Left ventricle myocardium superior (tissue), 1 donor: ENCODE data around the gene GNE. TPM values are rescaled to one million over a fixed set of nuclear protein-coding genes. Genes with fewer than 3 reads are reported as not detected.
"Not testable (repeated sequence)": the region's sequence is repeated elsewhere in the genome, so short reads cannot be mapped to it uniquely, and the experiment has no call there.

Experiments
- ATAC-seq: fragments of 200-7000 bp; cut with Tn5 transposase; one replicate; pipeline ENCODE4 v1.9.1; 2020; ENCODE audit warnings: mild to moderate bottlenecking, moderate library complexity
- DNase-seq: peaks from one replicate; pipeline ENCODE4 v3.0.0-alpha.2; 2020
- intact Hi-C: fragments of 100-400 bp; cut with micrococcal nuclease; formaldehyde crosslinking; loops from one replicate; pipeline ENCODE4 v1.11.0; 2022
- total RNA-seq: library from RNA; stranded (reverse); fragmentation: NEBNext Ultra II Directional; extraction: Animal tissue kit (Norgen Biotek cat#: 25700); gene quantifications from one replicate; pipeline ENCODE4 v1.2.1, GENCODE V29; 2021
- donor health status: DM: no; HTN: yes; CAD: no; lungs with severe emphysema.

The GNE gene
- total RNA-seq, 1 donor from 2014 or later: 12.3 TPM

DNA sequence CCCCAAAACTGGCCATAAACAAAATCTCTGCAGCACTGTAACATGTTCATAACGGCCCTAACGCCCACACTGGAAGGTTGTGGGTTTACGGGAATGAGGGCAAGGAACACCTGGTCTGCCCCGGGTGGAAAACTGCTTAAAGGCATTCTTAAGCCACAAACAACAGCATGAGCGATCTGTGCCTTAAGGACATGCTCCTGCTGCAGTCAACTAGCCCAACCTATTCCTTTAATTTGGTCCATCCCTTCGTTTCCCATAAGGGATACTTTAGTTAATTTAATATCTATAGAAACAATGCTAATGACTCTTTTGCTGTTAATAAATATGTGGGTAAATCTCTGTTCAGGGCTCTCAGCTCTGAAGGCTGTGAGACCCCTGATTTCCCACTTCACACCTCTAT, 78.0 kb downstream of the GNE start:
- ATAC-seq, intact Hi-C loops, DNase-seq: not testable (repeated sequence)

DNA sequence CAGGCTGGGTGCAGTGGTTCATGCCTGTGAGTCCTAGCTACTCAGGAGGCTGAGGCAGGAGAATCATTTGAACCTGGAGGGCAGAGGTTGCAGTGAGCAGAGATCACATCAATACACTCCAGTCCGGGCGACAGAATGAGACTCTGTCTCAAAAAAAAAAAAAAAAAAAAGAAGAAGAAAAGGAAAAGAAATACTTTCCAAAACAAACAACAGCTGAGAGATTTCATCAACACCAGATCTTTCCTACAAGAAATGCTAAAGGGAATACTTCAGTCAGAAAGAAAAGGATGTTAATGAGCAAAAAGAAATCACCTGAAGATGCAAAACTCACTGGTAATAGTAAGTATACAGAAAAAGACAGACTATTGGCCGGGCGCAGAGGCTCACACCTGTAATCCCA, 80.7 kb downstream of the GNE start:
- ATAC-seq (no peak), DNase-seq (no peak)
- intact Hi-C loops: no loop called here

DNA sequence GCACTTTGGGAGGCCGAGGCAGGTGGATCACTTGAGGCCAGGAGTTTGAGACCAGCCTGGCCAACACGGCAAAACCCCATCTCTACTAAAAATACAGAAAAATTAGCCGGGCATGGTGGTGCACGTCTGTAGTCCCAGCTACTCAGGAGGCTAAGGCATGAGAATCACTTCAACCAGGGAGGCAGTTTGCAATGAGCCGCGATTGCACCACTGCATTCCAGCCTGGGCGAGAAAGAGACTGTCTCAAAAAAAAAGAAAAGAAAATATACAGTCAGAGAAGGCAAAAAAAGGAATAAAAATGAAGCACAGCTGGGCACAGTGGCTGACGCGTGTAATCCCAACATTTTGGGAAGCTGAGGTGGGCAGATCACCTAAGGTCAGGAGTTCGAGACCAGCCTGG, 81.8 kb downstream of the GNE start:
- intact Hi-C loops, ATAC-seq: not testable (repeated sequence)

DNA sequence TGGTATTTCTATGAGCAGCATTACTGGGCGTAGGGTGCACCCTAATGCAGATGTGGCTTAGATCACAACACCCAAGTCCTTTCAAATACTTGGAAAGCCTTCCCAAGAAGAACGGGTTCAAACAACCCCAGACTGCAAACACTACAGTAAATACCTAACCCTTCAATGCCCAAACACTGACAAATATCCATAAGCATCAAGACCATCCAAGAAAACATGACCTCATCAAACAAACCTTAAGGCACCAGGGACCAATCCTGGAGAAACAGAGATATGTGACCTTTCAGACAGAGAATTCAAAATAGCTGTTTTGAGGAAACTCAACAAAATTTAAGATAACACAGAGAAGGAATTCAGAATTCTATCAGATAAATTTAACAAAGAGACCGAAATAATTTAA, 83.0 kb downstream of the GNE start:
- intact Hi-C loops, ATAC-seq, DNase-seq: not testable (repeated sequence)

More for the DNA sequence above, 81.8 kb downstream of the GNE start:
- DNase-seq: not testable (repeated sequence)

DNA sequence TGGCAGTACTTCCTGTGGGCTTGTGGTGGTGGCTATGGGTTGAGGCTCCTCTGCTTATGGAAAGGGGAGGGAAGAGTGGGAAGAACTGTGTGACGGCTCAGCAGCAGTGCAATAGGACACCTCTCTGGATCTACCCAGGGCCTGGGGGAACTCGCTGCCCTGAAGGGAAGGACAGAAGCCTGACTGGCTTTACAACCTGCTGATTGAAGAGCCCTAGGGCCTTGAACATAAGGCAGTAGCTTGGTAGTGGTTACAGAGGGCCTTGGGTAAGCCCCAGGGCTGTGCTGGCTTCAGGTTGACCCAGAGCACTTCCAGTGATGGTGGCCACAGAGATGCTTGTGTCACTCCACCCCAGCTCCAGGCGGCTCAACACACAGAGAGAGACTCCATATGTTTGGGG, 83.5 kb downstream of the GNE start:
- ATAC-seq (no peak), DNase-seq (no peak)
- intact Hi-C loops: no loop called here

DNA sequence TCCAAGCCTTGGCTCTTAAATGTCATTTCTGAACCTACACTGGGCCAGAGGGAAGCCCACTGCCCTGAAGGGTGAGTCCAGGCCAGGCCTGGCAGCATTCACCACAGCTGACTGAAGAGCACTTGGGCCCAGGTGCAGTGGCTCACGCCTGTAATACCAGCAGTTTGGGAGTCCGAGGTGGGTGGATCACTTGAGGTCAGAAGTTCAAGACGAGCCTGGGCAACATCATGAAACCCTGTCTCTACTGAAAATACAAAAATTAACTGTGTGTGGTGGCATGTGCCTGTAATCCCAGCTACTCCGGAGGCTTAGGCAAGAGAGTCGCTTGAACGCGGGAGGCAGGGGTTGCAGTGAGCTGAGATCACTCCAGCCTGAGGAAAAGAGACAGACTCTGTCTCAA, 84.0 kb downstream of the GNE start:
- intact Hi-C loops: no loop called here
- ATAC-seq (no peak), DNase-seq (no peak)

DNA sequence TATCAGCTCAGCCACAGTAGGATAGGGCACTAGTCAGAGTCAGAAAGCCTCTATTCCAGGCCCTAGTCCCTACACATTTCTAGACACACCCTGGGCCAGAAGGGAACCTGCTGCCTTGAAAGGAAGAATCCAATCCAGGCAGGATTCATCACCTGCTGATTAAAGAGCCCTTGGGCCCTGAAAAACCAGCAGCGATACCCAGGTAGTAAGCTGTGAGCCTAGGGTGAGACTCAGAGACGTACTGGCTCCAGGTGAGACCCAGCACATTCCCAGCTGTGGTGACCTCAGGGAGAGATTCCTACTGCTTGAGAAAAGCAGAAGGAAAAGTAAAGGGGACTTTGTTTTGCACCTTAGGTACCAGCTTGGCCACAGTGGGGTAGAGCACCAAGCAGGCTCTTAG, 84.4 kb downstream of the GNE start:
- DNase-seq: no peak
- intact Hi-C loops: no loop called here
- no peak for ATAC-seq

DNA sequence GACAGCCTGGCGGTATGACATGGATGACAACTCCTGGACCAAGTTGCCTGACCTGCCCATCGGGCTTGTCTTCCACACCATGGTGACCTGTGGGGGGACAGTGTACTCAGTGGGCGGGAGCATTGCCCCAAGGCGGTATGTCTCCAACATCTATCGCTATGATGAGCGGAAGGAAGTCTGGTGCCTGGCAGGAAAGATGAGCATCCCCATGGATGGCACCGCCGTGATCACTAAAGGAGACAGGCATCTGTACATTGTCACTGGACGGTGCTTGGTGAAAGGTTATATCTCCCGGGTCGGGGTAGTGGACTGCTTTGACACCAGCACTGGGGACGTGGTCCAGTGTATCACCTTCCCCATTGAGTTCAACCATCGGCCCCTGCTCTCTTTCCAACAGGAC, 87.7 kb downstream of the GNE start:
- ATAC-seq (no peak), DNase-seq (no peak)
- intact Hi-C loops: no loop called here

DNA sequence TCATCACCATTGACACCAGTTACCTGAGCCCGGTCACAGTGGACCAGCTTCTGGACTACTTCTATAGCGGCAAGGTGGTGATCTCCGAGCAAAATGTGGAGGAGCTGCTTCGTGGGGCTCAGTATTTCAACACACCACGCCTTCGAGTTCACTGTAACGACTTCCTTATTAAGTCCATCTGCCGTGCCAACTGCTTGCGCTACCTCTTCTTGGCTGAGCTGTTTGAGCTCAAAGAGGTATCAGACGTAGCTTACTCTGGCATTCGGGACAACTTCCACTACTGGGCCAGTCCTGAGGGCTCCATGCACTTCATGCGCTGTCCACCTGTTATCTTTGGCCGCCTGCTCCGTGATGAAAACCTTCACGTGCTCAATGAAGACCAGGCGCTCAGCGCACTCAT, 88.5 kb downstream of the GNE start:
- intact Hi-C loops: loop anchor here (5.0 kb wide), 1 partner anchor 67 kb away; no protein-coding TSS in a partner anchor
- no peak for ATAC-seq
- no peak for DNase-seq

DNA sequence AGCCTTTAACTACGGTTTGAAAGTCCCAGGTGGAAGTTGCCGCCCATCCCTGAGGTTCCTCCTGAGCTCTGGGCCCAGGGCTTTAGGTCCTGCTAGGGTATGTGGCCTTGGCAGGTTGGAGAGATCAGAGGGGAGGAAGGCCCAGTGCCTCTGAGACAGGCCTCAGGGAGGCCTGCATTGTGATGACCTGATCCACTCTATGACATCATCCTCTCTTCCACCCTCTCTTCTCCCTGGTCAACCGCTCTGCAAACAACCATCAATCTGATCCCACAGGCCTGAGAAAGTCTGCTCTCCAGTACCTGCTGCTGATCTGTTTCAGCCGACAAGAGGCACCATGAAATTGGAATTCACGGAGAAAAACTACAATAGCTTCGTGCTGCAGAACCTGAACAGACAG, 89.1 kb downstream of the GNE start, which contains the start of gene CCIN:
TSS of gene CCIN (plus strand) at position 223 of the 400 bp plus-strand sequence. CDS start at position 338, 115 bp downstream.
- ATAC-seq (no peak), DNase-seq (no peak)
- intact Hi-C loops: loop anchor here (5.0 kb wide), 1 partner anchor 67 kb away; no protein-coding TSS in a partner anchor

DNA sequence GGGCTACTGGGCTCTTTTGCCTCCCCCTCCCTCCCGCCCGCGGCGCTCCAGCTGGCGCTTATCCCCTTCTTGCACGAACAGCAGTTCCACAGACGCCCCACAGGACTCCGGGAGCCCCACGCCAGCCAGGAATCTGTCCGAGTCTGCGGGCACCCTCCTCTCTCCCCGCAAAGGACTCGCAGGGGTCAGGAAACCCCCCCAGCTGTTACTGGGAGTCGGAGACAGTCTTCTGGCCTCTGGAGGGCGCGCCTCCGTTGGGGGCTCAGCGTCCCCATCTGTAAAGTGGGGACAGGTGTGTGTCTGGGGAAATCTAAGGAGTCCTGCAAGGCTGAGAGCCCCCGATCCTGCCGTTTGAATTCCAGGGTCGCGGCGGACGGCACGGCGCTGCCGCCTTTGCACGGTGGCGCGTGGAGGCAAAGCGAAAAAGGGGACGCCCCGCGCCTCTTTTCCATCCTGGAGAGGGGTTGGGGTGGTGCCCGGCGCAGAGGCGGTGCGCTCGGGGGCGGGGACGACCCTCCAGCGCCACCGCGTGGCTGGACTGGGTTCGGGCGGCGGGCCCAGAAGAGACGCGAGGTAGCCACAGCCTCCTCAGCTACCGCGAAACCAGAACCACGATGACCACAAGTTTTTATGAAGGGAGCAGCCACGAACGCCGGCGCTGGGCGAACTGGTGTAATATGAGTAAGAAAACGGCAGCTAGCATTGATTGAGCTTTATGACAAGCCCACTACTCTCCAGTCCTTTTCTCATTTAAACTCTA, 91.9 kb downstream of the GNE start:
- intact Hi-C loops: loop anchor here (5.0 kb wide), 1 partner anchor 64 kb away; no protein-coding TSS in a partner anchor
- peak; percentile 90 for DNase-seq
- ATAC-seq: peak; percentile 93

DNA sequence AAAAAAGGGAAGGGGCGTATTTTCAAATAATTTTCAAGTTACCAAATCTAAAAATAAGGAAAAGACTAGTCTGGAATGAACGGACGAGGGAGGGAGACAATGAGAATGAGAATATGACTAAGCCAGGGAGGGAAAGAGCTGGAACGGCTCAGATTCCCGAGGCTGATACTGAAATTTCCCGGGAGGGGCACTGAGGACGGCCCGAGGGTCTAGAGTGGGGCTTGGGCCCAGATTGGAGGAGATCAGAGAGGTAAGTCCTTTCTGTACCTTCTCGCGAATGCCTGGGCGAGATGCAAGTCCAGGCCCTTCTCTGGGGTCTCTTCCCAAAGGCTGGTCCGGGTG, 92.5 kb downstream of the GNE start:
- ATAC-seq: peak; percentile 59
- intact Hi-C loops: loop anchor here (5.0 kb wide), 1 partner anchor 63 kb away; no protein-coding TSS in a partner anchor
- no peak for DNase-seq

DNA sequence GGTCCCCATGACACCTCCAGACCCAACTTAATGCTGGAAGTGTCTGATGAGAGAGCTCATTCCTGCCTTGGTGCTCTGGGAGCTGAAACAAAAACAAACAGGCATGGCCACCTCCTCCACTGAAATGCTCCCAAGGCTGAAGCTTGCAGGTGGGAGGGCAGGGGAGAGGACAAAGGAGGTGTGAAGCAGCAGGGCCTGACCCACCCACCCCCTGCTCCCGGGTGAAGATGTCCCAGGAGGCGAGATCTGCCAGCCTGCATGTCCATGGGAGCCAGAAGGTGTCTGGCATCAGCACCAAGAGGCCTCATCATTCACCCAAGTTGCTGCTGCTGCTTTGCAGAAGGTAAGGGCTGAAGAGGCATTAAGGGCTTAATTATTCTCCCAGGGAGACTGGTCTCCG, 93.3 kb downstream of the GNE start:
- DNase-seq (no peak), ATAC-seq (no peak)
- intact Hi-C loops: loop anchor here (5.0 kb wide), 1 partner anchor 63 kb away; no protein-coding TSS in a partner anchor

Other genes starting within 250 kb of the GNE start
- gene RECK, start 221.5 kb downstream of the GNE start, total RNA-seq: 4.5 TPM
- gene GLIPR2, start 121.7 kb downstream of the GNE start, total RNA-seq: 5.9 TPM
- gene CCIN, start 89.1 kb downstream of the GNE start, total RNA-seq: 0.17 TPM
- 60.7 TPM for gene CLTA, start 67.5 kb downstream of the GNE start, total RNA-seq
- gene RNF38, start 141.8 kb upstream of the GNE start, total RNA-seq: 30.0 TPM